NCI-H187 treated with DMSO at 0.1 percent for 48 hours (cell line): Measurements from ENCODE around the gene CHSY3.
"Not testable (repeated sequence)": the region's sequence is repeated elsewhere in the genome, so short reads cannot be mapped to it uniquely, and the experiment has no call there.

Experiments used
- DNase-seq: peaks from one replicate; lab custom pipeline; 2025; lab: John Stamatoyannopoulos, UW

CHSY3 gene

GRCh38 chr5:130164966-130165365 lies 260.7 kb downstream of the CHSY3 start:
- no peak for DNase-seq

- DNase-seq = no peak
Observed at GRCh38 chr5:130166839-130167490, 262.7 kb downstream of the CHSY3 start.

- DNase-seq = no peak
Observed at GRCh38 chr5:130168211-130168610, 263.9 kb downstream of the CHSY3 start.

GRCh38 chr5:130171699-130172098 lies 267.4 kb downstream of the CHSY3 start:
- no peak for DNase-seq

GRCh38 chr5:130183115-130183514 lies 278.9 kb downstream of the CHSY3 start:
- DNase-seq = no peak

GRCh38 chr5:130189961-130190360 lies 285.7 kb downstream of the CHSY3 start:
- no peak for DNase-seq

GRCh38 chr5:130198927-130199326 lies 294.7 kb downstream of the CHSY3 start:
- no peak for DNase-seq

GRCh38 chr5:130206686-130207085 lies 302.4 kb downstream of the CHSY3 start:
- DNase-seq = no peak

- no peak for DNase-seq
Observed at GRCh38 chr5:130213607-130214006, 309.3 kb downstream of the CHSY3 start.

GRCh38 chr5:130216286-130216685 lies 312.0 kb downstream of the CHSY3 start:
- DNase-seq = no peak

- DNase-seq = no peak
Observed at GRCh38 chr5:130222573-130222972, 318.3 kb downstream of the CHSY3 start.

GRCh38 chr5:130226556-130226955 lies 322.3 kb downstream of the CHSY3 start:
- not testable (repeated sequence) for DNase-seq

- no peak for DNase-seq
Observed at GRCh38 chr5:130227699-130228098, 323.4 kb downstream of the CHSY3 start.

GRCh38 chr5:130231786-130232185 lies 327.5 kb downstream of the CHSY3 start:
- no peak for DNase-seq

- no peak for DNase-seq
Observed at GRCh38 chr5:130234816-130235215, 330.6 kb downstream of the CHSY3 start.
